ENCODE measurements around the gene DNAH2.

The DNAH2 gene

GRCh38 chr17:7687072-7687907, 30.3 kb upstream of the DNAH2 start, which contains the start of gene TP53 (continued):
- peak; percentile 75 for TF ChIP-seq PRDM10 (tag by site-specific recombination; IDR thresholded peaks at IDR 0.05)
- TF ChIP-seq ZBTB21 (tag by site-specific recombination; IDR thresholded peaks at IDR 0.05) = no peak
- TF ChIP-seq ZBTB11 (tag by site-specific recombination; conservative IDR thresholded peaks at IDR 0.05; ENCODE audit: low read depth) = peak; percentile 45
- TF ChIP-seq ZNF48 (tag by site-specific recombination; IDR thresholded peaks at IDR 0.05) = no peak
- TF ChIP-seq KLF10 (tag by site-specific recombination; IDR thresholded peaks at IDR 0.05) = 0 out of 2 replicates have a peak, but pooled peaks have one; percentile 19
- no peak for TF ChIP-seq ZNF140 (tag by site-specific recombination; IDR thresholded peaks at IDR 0.05)
- peak; percentile 49 for TF ChIP-seq SP7 (tag by site-specific recombination; IDR thresholded peaks at IDR 0.05)
- no peak; the same call in 1 of the 2 replicates for TF ChIP-seq ZBTB8A (tag by site-specific recombination; IDR thresholded peaks at IDR 0.05)
- TF ChIP-seq ZNF510 (tag by site-specific recombination; IDR thresholded peaks at IDR 0.05; ENCODE audit: insufficient replicate concordance) = no peak
- TF ChIP-seq ZEB2 (tag by site-specific recombination; IDR thresholded peaks at IDR 0.05) = peak; percentile 33
- TF ChIP-seq ZNF623 (tag by site-specific recombination; IDR thresholded peaks at IDR 0.05) = no peak
- no peak for TF ChIP-seq ZNF23 (tag by site-specific recombination; IDR thresholded peaks at IDR 0.05; ENCODE audit: borderline replicate concordance)
- TF ChIP-seq ZNF324 (tag by site-specific recombination; IDR thresholded peaks at IDR 0.05) = peak; percentile 33; the same call in 1 of the 2 replicates
- TF ChIP-seq ZNF658 (tag by site-specific recombination; IDR thresholded peaks at IDR 0.05) = no peak
- TF ChIP-seq HOXC10 (CRISPR knock-in tag; IDR thresholded peaks at IDR 0.05) = no peak
- TF ChIP-seq MYNN (tag by site-specific recombination; IDR thresholded peaks at IDR 0.05; ENCODE audit: borderline replicate concordance) = no peak
- TF ChIP-seq ZNF175 (tag by site-specific recombination; IDR thresholded peaks at IDR 0.05) = no peak
- peak; percentile 90 for TF ChIP-seq ZNF660 (tag by site-specific recombination; IDR thresholded peaks at IDR 0.05)
- no peak for TF ChIP-seq ZNF621 (tag by site-specific recombination; IDR thresholded peaks at IDR 0.05)
- peak; percentile 54; the same call in 1 of the 2 replicates for TF ChIP-seq ZNF394 (tag by site-specific recombination; IDR thresholded peaks at IDR 0.05; ENCODE audit: borderline replicate concordance)
- TF ChIP-seq ZFP41 (tag by site-specific recombination; IDR thresholded peaks at IDR 0.05; ENCODE audit: borderline replicate concordance) = no peak
- TF ChIP-seq ZNF184 (tag by site-specific recombination; IDR thresholded peaks at IDR 0.05) = peak; percentile 10; the same call in 1 of the 2 replicates
- TF ChIP-seq ZNF121 (tag by site-specific recombination; IDR thresholded peaks at IDR 0.05) = no peak
- TF ChIP-seq ZNF580 (tag by site-specific recombination; IDR thresholded peaks at IDR 0.05) = no peak
- no peak for TF ChIP-seq REPIN1 (tag by site-specific recombination; IDR thresholded peaks at IDR 0.05; ENCODE audit: low read depth)
- no peak for TF ChIP-seq ZBTB7A (tag by site-specific recombination; IDR thresholded peaks at IDR 0.05; ENCODE audit: low read depth)
- TF ChIP-seq ZFP37 (tag by site-specific recombination; IDR thresholded peaks at IDR 0.05) = no peak
- TF ChIP-seq ZSCAN4 (tag by site-specific recombination; IDR thresholded peaks at IDR 0.05) = no peak
- TF ChIP-seq ZNF704 (tag by site-specific recombination; IDR thresholded peaks at IDR 0.05) = no peak
- no peak for TF ChIP-seq ZNF776 (tag by site-specific recombination; IDR thresholded peaks at IDR 0.05; ENCODE audit: borderline replicate concordance)
- peak; percentile 80 for TF ChIP-seq SP3 (tag by site-specific recombination; IDR thresholded peaks at IDR 0.05)

All from HEK293 (cell line).